GM18517 (cell line): ENCODE data around the gene IP6K3.

Source experiments
- ATAC-seq: cut with Tn5 transposase; IDR thresholded peaks from one replicate; pipeline ENCODE4 v1.9.1; 2021; ENCODE audit warnings: mild to moderate bottlenecking, moderate library complexity; ENCODE audit not compliant: unreplicated experiment

IP6K3 gene

DNA sequence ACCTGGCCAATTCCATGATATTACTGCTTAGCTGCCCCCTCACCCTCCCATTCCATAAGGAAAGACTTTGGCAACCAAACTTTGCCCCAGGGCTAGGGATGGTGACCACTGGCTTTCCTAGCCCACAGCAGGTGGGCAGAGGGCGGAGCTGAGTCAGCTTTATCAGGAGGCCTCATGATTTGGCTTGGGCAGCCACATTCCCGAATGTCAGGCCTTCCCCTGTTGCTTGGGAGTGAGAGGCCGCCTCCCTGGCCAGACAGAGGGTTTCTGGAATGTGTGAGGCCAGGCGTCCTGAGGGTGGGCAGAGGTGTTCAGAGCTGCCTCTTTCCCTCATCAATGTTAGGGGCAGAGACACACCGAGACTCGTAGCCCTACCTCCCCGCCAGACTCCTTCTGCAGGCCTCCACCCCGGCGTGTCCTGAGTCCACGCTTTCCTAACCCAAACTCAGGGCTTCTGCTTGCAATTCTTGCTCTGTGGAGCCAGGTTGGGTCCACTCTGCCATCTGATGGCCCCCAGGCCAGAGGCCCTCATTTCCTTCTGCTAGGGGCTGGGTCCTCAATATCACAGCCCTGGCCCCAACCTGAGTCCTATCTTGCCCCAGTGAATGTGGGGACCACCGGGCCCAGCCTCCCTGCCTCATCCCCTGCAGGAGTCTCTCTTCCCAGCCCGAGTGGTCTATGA, 54.5 kb downstream of the IP6K3 start:
- ATAC-seq: no peak

DNA sequence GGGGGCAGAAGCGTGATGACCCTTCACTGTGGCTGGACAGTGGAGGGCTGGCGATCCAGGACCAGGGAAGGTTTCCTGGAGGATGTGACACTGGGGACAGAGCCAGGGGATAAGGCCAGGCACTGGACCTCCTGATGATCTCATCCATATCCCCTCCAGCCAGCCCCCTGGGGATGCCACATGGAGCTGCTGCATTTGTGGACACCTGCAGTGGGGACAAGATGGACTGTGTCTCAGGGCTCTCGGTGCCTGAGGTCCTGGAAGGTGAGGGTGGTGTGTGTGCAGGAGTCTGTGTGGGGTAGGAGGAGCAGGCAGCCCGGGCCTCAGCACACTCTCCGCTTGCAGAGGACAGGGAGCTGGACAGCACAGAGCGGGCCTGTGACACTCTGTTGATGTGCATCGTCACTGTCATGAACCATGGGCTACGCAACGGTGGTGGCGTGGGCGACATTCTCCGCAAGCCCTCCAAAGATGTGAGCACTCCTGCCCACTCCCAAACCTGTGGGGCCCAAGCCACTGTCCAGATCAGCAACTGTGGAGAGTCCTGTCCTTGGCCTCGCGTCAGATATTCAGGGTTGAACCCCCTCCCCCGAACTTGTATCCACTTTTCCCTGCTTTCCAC, 55.1 kb downstream of the IP6K3 start:
- ATAC-seq: no peak

DNA sequence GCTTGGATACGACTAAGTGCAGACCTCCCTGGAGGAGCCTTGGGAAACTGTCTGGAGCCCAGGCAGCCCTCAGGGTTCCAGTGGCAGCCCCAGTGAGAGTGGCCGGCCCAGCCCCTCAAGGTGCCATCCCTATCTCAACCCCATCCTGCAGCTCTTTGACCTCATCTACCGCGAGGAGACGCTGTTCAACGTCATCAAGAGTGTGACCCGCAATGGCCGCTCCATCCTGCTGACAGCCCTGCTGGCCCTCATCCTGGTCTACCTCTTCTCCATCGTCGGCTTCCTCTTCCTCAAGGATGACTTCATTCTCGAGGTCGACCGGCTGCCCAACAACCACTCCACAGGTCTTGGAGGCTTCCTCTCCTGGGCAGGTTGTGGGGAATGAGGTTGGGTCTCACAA, 55.9 kb downstream of the IP6K3 start:
- ATAC-seq: no peak

DNA sequence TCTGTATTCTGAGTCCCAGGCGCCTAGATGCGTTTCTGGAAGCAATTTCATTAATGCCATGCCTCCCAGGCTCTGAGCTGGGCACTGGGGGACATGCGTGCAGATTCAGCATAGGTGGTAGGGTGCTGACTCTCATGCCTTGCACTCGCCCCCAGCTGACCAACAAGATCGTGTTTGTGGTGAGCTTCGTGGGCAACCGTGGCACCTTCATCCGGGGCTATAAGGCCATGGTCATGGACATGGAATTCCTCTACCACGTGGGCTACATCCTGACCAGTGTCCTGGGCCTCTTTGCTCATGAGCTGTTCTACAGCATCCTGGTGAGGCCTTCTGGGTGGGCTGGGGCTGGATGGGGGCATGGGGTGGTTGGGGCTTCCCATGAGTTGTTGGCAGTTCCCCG, 56.8 kb downstream of the IP6K3 start:
- ATAC-seq: no peak

DNA sequence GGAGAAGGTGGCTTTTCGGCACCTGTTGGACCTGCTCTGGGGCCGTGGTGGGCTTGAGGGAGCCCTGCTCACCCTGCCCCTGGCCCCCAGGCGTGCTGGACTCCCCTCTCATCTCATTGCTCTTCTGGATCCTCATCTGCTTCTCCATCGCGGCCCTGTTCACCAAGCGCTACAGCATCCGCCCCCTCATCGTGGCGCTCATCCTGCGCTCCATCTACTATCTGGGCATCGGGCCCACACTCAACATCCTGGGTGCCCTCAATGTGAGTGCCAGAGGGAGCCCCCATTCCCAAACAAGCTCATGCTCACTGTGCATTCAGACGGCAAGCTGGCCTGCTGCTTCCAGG, 57.6 kb downstream of the IP6K3 start:
- no peak for ATAC-seq

DNA sequence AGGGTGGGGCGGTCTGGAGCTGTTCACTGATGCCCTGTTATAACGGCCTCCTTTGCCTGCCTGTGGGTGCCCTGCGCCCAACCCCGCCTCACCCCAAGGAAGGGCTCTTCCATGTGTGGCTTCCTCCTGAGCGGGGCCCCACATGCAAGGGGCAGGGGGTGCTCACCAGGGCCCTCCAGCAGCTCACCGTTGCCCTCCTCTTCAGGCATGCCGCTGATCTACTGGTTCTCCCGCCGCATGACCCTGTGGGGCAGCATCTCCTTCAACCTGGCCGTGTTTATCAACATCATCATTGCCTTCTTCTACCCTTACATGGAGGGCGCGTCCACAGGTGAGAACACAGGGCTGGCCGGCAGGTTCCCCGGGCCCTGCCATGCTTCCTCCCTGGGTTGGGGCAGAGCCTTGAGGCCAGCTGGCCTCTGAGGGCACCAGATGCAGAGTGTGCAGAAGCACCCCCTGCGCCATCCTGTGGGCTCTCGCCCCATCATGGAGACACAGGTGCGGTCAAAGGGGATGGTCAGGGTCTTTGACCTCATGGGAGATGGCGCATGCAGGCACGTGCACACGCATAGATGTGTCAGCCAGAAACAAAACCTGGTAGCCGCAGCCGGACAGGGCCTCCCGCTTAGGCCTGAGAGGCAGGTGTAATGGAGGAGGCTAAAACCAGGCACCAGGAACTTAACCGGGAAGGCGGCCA, 58.1 kb downstream of the IP6K3 start:
- no peak for ATAC-seq

DNA sequence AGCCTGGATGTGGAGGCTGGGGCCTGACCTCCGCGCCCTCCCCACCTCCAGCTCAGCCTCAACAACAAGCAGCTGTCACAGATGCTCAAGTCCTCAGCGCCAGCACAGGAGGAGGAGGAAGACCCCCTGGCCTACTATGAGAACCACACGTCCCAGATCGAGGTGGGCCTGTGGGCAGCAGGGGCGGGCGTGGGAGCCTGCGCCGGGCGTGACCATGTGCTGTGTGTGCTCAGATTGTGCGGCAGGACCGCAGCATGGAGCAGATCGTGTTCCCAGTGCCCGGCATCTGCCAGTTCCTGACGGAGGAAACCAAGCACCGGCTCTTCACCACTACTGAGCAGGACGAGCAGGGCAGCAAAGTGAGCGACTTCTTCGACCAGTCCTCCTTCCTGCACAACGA, 58.7 kb downstream of the IP6K3 start:
- no peak for ATAC-seq

DNA sequence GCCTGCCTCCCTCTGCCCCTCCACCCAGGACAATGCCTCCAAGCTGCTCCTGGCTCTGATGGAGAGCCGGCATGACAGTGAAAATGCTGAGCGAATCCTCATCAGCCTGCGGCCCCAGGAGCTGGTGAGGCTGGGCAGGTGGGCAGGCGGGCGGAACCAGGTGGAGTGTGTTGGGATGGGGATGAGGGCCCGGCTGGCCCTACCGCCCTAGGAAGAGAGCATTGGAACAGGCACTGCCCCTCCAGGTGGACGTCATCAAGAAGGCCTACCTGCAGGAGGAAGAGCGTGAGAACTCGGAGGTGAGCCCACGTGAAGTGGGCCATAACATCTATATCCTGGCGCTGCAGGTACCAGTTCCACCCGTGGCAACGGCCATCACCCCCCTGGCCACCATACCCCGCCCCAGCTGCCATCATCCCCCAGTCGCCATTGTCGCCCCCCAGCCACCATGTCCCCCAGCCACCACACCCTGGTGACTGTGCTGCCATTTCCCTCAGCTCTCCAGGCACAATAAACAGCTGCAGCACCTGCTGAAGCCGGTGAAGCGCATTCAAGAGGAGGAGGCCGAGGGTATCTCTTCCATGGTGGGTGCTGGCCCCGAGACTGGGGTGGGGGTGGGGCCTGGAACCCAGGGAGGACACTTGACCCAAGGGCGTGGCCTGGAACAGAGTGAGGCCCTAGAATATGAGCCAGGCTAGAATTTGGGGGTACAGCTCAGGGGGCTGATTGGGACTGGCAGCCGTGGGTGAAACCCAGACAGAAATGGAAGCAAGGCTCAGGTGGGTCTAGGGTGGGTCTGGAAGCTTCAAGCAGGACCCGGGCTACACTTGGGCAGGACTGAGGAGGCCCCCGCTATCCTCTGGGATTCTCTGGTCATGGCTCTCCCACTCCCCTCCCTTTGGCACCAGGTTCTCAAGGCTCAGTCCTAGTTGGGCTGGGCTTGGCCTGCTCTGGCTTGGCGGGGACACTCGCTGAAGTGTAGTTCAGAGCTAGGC, 59.4 kb downstream of the IP6K3 start:
- ATAC-seq: no peak

DNA sequence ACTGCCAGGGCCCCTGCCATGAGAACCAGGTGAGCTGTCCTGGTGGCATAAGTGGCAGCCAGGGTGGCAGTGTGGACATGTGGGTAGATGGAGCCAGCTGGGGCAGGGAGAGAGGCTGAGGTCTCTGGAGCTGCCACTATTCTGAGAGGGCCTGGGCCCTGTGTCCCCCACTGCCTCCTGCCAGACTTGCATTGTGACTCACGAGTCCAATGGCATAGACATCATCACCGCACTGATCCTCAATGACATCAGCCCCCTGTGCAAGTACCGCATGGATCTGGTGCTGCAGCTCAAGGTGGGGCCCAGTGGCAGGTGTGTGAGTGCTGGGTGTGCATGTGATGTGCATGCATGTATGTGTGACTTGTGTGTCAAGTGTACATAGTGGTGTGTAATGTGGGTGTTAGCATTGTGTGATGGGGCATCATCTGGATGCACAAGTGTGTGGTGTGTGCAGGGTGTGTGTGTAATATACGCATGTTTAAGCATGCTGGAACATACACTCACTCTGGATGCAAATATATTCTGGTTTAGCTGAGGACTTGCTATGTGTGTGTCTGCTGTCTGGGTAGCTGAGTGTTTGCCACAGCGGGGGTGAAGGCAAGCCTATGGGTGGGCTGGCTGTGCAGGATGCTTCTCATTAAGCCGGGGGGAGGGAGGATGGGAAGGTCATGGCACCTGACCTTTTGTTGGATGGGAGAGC, 60.3 kb downstream of the IP6K3 start:
- no peak for ATAC-seq

DNA sequence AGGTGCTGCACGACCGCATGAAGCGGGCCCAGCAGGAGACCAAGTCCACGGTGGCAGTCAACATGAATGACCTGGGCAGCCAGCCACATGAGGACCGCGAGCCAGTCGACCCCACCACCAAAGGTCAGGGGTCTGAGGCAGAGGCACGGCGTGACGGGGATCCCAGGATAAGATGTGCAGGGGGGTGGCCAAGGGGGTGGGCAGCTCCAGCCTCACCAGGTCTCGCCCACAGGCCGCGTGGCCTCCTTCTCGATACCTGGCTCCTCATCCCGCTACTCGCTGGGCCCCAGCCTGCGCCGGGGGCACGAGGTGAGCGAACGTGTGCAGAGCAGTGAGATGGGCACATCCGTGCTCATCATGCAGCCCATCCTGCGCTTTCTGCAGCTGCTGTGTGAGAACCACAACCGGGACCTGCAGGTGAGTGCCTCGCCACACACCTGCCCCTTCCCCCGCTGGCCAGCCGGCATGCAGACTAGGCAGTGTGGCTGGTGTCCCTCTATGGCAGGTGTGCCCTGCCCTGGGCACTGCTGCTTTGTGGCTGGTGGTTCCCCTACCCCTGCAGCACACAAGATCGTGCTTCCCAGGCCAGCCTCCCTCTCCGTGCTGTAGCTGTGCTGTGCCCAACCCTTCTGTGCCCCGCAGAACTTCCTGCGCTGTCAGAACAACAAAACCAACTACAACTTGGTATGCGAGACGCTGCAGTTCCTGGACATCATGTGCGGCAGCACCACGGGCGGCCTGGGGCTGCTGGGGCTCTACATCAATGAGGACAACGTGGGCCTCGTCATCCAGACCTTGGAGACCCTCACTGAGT, 61.1 kb downstream of the IP6K3 start:
- ATAC-seq: no peak

DNA sequence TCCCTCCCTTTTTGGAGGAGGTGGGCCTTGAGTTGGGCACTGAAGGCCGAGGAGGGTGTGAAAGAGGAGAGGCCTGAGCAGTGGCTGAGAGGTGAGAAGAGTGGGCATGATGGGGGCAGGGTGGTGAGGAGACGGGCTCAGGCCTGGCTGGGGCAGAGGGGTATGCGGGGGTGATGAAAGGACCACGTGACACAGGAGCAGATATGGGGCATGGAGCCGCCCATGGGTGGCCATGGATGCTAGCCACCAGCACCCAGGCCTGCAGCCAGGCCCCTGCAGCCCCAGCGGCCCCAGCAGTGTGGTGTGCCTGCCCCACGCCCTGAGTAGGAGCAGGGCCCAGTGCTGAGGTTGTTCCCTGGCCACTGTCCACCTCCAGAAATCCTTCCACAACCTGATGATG, 61.7 kb downstream of the IP6K3 start:
- no peak for ATAC-seq

DNA sequence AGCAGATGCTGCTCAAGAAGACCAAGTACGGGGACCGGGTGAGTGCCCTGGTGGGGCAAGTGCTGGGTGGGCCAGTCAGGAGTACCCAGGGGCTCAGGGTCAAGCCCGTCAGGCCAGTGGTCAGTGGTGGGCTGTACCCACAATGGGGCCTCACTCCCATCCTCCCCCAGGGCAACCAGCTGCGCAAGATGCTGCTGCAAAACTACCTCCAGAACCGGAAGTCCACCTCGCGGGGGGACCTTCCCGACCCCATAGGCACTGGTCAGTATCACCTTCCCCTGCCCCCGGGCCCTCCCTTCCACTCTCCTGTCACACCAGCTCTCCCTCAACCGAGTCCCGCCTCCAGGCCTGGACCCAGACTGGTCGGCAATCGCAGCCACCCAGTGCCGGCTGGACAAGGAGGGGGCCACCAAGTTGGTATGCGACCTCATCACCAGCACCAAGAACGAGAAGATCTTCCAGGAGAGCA, 62.2 kb downstream of the IP6K3 start:
- no peak for ATAC-seq

DNA sequence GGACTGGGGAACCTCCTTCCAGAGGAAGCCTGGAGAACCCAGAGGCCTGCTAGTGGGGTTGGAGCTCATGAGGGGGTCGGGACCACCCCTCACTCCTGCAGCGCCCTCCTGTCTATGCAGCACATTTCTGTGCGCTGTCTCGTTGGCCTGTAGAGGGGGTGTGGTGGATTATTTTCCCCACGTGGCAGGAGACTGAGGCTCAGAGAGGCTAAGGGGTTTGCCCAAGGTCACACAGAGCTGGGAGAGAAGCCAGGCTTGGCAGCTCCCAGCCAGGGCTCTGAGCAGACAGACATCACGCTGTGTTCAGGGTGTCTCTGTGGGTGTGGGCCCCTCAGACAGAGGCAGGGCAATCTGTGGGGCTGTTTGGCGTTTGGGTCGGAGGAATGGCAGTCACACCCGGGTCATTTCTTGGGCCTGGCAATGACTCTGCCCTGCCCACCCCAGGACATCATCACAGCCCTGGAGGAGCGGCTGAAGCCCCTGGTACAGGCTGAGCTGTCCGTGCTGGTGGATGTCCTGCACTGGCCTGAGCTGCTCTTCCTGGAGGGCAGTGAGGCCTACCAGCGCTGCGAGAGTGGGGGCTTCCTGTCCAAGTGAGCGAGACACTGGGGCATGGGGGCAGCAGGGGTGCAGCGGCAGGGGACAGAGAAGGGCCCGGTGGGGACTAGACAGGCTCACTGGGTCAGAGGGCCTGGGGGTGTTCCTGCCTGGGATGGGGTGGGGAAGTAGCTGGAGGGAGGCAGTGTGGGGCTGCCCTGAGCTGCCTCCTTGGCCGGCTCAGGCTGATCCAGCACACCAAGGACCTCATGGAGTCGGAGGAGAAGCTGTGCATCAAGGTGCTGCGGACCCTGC, 62.9 kb downstream of the IP6K3 start:
- ATAC-seq: no peak

DNA sequence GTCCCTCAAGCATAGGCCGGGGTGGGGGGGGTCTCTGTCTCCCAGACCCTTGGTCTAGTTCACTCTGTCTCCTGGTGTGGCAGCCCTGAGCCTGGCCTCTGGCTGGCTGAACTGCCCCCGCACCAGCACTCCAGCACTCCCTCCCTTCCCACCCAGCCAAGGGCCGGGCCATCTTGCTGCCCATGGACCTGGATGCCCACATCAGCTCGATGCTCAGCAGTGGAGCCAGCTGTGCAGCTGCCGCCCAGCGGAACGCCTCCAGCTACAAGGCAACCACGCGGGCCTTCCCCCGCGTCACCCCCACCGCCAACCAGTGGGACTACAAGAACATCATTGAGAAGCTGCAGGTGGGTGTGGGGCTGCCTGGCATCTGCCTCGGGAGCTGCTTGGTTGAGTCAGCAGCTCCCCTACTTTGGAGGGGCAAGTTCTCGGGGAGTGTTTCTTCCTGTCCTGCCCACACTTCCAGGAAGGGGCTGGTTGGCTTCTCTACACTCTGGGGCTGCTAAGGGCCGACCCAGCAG, 63.6 kb downstream of the IP6K3 start:
- ATAC-seq: no peak

DNA sequence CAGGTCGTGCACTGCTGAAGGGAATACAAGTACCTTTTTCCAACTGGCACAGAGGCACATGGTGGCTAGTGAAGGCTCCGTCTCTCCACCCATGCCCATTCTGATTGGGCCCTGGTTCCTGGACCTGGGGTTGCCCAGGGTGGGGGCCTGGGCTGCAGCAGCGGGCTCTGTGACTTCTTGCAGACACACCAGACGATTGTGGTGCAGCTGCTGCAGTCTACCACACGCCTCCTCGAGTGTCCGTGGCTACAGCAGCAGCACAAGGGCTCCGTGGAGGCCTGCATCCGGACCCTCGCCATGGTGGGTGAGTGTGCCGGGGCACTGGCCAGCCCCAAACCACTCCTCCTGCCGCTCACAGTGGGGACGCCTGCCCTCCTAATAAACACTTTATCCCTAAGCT, 64.4 kb downstream of the IP6K3 start:
- ATAC-seq: no peak

DNA sequence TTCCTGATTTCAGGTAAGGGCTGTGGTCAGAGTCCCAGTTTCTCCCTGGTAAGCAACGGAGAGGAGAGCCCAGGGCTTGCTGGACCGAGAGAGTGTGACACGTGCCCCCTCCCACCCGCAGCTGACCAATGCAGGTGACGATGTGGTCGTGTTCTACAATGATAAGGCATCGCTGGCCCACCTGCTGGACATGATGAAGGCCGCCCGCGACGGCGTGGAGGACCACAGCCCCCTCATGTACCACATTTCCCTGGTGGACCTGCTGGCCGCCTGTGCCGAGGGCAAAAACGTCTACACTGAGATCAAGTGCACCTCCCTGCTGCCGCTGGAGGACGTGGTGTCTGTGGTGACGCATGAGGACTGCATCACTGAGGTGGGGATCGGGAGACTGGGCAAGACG, 66.9 kb downstream of the IP6K3 start:
- ATAC-seq: no peak

DNA sequence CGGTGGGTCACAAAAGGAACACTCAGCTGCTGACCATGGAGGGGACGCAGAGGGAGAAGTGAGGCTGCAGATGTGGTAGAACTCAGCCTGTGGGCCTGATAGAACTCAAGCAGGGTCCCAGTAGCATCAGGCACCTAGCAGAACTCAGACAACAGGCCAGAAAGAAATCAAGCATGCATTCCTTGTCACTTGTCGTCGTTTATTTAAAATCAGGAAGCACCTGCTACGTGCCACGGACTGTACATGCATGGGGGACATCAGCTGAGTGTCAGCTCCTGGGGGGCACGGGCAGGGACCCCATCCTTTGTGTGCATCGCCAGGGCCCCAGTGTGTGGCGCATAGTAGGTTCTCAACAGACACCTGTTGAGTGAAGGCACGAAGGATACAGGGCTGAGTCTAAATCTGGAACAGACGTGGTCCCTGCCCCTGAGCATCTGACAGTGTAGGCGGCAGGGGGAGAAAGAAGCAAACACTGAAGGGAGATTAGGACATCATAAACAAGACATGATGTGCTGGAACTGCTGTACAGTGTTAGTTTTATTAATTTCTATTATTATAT, 67.7 kb downstream of the IP6K3 start:
- ATAC-seq: no peak

DNA sequence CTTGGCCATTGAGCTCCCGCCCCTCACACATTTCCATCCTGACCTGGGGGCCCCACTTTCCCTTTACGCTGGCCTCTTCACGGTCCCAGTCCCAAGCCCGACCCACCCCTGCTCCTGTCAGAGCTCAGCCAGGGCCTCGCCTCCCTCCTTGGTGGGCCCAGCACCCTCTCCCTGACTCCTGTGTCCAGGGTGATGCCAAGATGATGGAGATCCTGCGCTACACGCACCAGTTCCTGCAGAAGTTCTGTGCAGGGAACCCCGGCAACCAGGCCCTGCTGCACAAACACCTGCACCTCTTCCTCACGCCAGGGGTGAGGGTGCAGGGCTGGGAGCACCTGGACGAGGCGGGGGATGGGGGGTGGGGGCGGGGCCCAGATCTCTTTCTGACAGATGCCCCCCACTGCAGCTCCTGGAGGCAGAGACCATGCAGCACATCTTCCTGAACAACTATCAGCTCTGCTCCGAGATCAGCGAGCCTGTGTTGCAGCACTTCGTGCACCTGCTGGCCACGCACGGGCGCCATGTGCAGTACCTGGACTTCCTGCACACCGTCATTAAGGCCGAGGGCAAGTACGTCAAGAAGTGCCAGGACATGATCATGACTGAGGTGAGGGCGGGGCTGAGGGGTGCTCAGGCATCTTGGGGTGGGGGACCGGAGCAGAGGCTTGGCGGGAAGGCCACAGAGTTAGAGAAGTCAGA, 68.3 kb downstream of the IP6K3 start:
- no peak for ATAC-seq
